Psoas muscle (tissue), 8 donors: Measurements from ENCODE around the gene ANO9. TPM values are rescaled to one million over a fixed set of nuclear protein-coding genes. Genes with fewer than 3 reads are reported as not detected.

Source experiments
- ATAC-seq, 4 donors: fragments of 200-7000 bp; cut with Tn5 transposase; one replicate each; pipeline ENCODE4 v1.9.1; 2020; ENCODE audit warnings: moderate library complexity in 3 of 4, mild to moderate bottlenecking in 2 of 4
- DNase-seq, 2 donors: peaks; one replicate each; pipeline ENCODE4 v3.0.0-alpha.2; 2020
- H3K27ac ChIP-seq: fragments of 200-600 bp; one replicate; pipeline ENCODE4 v1.8.0; 2022
- H3K27me3 ChIP-seq, 3 donors: fragments of 200-600 bp in 1 of 3; one replicate each; pipeline versions ENCODE4 v1.6.1 to v1.8.0; 2013 to 2022; ENCODE audit warnings: low read length in 2 of 3, mild to moderate bottlenecking in 2 of 3, moderate library complexity in 1 of 3; ENCODE audit not compliant: insufficient read depth in 3 of 3
- H3K36me3 ChIP-seq, 2 donors: fragments of 200-600 bp in 1 of 2; one replicate each; pipeline versions ENCODE4 v1.6.1 to v1.8.0; 2013 to 2022; ENCODE audit warnings: low read depth in 1 of 2, mild to moderate bottlenecking in 1 of 2, moderate library complexity in 1 of 2; ENCODE audit not compliant: insufficient read depth in 1 of 2
- H3K4me1 ChIP-seq: fragments of 200-600 bp; one replicate; pipeline ENCODE4 v1.8.0; 2022
- H3K4me3 ChIP-seq: fragments of 200-600 bp; one replicate; pipeline ENCODE4 v1.8.0; 2022; ENCODE audit warnings: mild to moderate bottlenecking
- H3K9me3 ChIP-seq: fragments of 200-600 bp; one replicate; pipeline ENCODE4 v1.8.0; 2022
- CTCF ChIP-seq: fragments of 200-600 bp; IDR thresholded peaks from one replicate; pipeline ENCODE4 v1.8.0; 2022; ENCODE audit warnings: antibody characterized with exemption
- WGBS, 3 donors: extraction: QIAGEN DNeasy Blood & Tissue Kit; methylation state at CpG; one replicate each; pipeline versions ENCODE4 v1.1.6 to v1.1.7; 2013; 5-methylcytosine and 5-hydroxymethylcytosine counted together
- intact Hi-C, 2 donors: fragments of 100-400 bp; cut with DNase I; formaldehyde crosslinking; loops; one replicate each; pipeline versions ENCODE4 v1.11.0 to v1.14.2; 2022
- polyA plus RNA-seq, 3 donors: library from polyadenylated mRNA; stranded (reverse); fragments of 200-250 nt; gene quantifications; one replicate each; pipeline ENCODE4 v1.2.3, GENCODE V29; 2013
- total RNA-seq, 4 donors: library from RNA; stranded (reverse); fragmentation: NEBNext Ultra II Directional in 2 of 4; extraction: Animal tissue kit (Norgen Biotek cat#: 25700) in 2 of 4; gene quantifications; one replicate each; pipeline versions ENCODE4 v1.2.1 to v1.2.4, GENCODE V29; 2021 to 2023
- donor health status: healthy with polysubstance abuse.
- donor health status: DM: no; HTN: no; CAD: no; lungs with moderate emphysema.
- donor health status: Bipolar disorder and iron deficiency.
- donor health status: healthy.
- donor health status: DM: yes; HTN: yes; CAD: no.
- donor health status: DM: no; HTN: no; CAD: no.
- donor health status: DM: no; HTN: no; CAD: no.
- donor health status: DM: yes; HTN: yes; CAD: no.

Gene ANO9
- total and polyA plus RNA-seq, 7 donors, result 0.09 to 0.59 (median 0.13) TPM; not detected in 1

GRCh38 chr11:398826-399225, 43.0 kb downstream of the ANO9 start:
- no peak for TF ChIP-seq CTCF
- no peaks in the 10 kb centered on the region for H3K4me1 ChIP-seq
- intact Hi-C loops, result no loop called here
- no peak overlapping the region for H3K4me3 ChIP-seq
- peaks cover 0 to 38% (median 0%) of the 10 kb centered on the region in 3 donors for H3K27me3 ChIP-seq
- DNase-seq (no peak), ATAC-seq (no peak)
- WGBS, 3 donors, result 81 to 93% (median 84%) methylated on average over 20 of the region's 20 CpGs
- H3K27ac ChIP-seq, result no peak overlapping the region
- no peaks in the 10 kb centered on the region for H3K36me3 ChIP-seq
- H3K9me3 ChIP-seq, result no peaks in the 10 kb centered on the region

- peak; percentile 57 to 86 (median 79) for ATAC-seq
- Histone ChIP-seq H3K4me3 (peak overlapping the region; percentile 60), H3K36me3 (no peaks in the 10 kb centered on the region), H3K27me3 (peaks cover 0 to 43% (median 0%) of the 10 kb centered on the region in 3 donors), H3K27ac (no peak overlapping the region), H3K9me3 (no peaks in the 10 kb centered on the region), H3K4me1 (no peaks in the 10 kb centered on the region)
- WGBS, 3 donors, result 11 to 41% (median 31%) methylated on average over 39 to 43 of the region's 43 CpGs
- intact Hi-C loops, result no loop called here
- peak; percentile 45 for TF ChIP-seq CTCF
- DNase-seq, result peak; percentile 53 to 74
Measured at GRCh38 chr11:396948-397548, 44.8 kb downstream of the ANO9 start.

- no peaks in the 10 kb centered on the region for H3K4me1 ChIP-seq
- DNase-seq (no peak), ATAC-seq (peak; percentile 17 to 40 (median 28))
- intact Hi-C loops, result no loop called here
- peak overlapping the region; percentile 60 for H3K4me3 ChIP-seq
- no peaks in the 10 kb centered on the region for H3K9me3 ChIP-seq
- TF ChIP-seq CTCF, result peak; percentile 4
- no peak overlapping the region for H3K27ac ChIP-seq
- WGBS, 3 donors, result 27 to 42% (median 31%) methylated on average over 10 to 23 of the region's 23 CpGs
- H3K27me3 ChIP-seq, result peaks cover 0 to 48% (median 0%) of the 10 kb centered on the region in 3 donors
- no peaks in the 10 kb centered on the region for H3K36me3 ChIP-seq
Measured at GRCh38 chr11:396511-396947, 45.3 kb downstream of the ANO9 start.

- no peak for ATAC-seq
- no peak for TF ChIP-seq CTCF
Measured at GRCh38 chr11:395866-396265, 45.9 kb downstream of the ANO9 start.

More at GRCh38 chr11:395866-396265, 45.9 kb downstream of the ANO9 start:
- WGBS, 3 donors, result 44 to 62% (median 51%) methylated on average over 9 to 11 of the region's 11 CpGs
- Histone ChIP-seq H3K27me3 (peaks cover 0 to 49% (median 0%) of the 10 kb centered on the region in 3 donors), H3K9me3 (no peaks in the 10 kb centered on the region), H3K36me3 (no peaks in the 10 kb centered on the region), H3K4me3 (no peak overlapping the region), H3K4me1 (no peaks in the 10 kb centered on the region), H3K27ac (no peak overlapping the region)
- intact Hi-C loops, result no loop called here
- no peak for DNase-seq
